ENCODE results near the gene MTUS2.

MTUS2 gene

DNA sequence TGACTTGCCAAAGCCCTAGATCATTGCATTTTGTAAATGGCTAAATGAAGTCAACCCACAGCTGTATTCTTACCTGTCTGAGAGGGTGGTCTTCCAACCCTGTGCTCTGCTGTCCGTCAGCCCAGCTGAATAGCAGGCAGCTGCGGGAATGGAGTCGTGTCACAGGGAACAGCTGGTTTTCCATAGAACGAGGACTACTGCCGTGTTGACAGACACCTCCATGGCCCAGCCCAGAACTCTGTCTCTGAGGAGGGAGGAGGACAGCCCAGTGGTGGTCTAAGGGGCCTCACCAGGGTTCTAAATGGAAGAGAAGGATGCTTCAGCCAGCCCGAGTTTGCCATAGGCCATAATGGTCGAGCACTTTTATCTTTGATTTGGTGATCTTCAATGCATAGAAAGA, 664.7 kb downstream of the MTUS2 start:
- no peak for DNase-seq (ENCODE audit: low read depth)

- DNase-seq (ENCODE audit: low read depth) = no peak
Observed at GRCh38 chr13:29486551-29486950, 666.4 kb downstream of the MTUS2 start.

DNA sequence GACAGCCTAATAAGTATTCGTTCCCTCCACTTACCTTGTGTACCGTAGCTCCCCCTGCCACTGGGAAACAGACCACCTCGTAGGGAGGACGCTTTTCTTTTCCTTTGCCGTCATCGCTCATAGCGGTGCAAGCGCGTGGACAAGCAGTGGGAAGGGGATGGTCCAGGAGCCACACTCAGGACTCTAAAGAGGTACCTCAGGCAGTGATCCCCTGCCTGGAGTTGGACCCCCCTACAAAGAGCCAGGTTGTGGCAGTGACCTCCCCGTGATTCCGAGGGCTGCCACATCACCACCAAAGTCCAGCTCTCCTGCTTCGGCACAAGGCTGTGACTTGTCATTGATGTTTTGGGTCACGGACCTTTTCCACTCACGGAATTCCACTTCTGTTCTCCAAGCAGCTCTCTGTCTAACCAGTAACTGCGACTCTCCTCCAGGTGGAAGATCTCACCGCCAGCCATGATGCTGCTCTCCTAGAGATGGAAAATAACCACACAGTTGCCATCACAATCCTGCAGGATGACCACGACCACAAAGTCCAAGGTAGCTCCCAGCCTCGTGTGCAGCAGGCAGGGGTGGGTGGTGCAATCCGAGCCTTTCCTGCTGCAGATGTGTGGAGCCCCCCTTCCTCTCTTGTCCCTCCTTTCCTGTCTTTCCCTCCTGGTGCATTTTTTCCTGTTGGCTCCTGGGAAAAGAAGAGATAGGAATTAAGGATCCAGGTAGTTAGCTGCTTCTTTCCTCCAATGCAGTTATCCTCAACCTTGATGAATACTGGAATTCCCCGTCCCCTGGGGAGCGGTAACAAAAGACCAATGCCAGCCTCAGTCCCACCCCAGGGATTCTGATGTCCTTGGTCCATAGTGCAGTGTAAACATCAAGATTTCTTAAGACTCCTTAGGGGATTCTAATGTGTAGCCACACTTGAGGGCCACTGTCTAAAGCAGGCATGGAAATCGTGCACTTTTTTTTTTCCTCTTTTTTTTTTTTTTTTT, 667.6 kb downstream of the MTUS2 start:
- DNase-seq (ENCODE audit: low read depth) = no peak

DNA sequence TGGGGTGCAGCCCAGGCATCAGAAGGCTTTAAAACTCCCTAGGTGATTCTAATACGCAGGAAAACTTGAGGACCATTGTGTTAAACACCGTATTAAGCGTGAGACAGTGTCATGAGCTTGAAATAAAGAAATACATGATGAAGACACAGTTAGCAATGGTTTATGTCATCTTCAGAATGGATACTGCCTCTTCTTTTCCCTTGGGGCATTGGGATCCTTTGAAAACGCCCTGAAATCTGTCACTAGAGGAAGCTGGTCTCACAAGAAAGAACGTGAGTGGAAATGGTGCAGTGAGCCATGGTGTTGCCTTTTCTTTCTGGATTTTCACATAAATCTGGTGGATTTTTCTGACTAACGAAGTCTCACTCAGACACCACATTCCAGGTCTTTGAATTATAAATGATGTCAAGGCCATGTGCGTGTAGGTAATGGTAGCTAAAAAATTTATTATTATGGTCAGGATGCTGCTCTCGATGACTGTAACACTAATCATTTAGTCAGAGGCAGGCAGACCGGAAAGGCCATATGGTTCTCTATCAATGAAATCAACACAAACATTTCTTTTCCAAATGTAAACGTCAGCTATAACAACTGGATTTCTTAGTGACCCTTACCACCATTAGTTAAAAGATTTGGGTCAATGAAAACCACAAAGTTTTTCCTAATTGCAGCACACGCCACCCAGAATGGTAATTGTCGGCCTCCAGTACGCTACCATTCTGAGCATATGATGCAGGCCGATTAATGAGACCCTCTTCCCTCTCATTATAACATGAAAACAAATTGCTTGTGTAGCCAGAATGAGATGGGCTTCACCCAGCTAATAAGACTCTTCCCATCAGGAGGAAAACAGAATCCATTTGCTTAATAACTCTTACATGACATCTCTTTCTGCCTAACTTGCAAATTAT, 669.8 kb downstream of the MTUS2 start:
- no peak for DNase-seq (ENCODE audit: low read depth)

GRCh38 chr13:29490561-29490885, 670.4 kb downstream of the MTUS2 start:
- DNase-seq (ENCODE audit: low read depth) = no peak

- DNase-seq (ENCODE audit: low read depth) = no peak
Observed at GRCh38 chr13:29491248-29491647, 671.1 kb downstream of the MTUS2 start.

DNA sequence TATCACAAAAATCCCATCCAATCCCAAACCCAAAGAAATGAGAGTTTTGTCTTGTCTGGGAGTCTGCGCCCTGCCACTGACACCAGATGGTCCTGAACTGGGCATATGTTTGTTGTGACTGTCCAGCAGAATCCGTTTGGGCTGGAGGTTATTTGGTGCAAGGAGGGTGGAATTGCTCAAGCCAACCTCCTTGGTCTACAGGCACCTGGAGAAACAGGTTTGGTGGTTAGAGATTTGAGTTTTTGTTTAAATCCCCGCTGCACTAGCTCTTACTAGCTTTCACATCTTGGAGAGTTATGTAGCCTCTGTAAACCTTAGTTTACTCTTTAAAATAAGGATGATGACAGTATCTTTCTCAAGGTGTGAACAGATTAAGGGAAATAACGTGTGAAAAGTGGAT, 673.7 kb downstream of the MTUS2 start:
- DNase-seq (ENCODE audit: low read depth) = no peak

DNA sequence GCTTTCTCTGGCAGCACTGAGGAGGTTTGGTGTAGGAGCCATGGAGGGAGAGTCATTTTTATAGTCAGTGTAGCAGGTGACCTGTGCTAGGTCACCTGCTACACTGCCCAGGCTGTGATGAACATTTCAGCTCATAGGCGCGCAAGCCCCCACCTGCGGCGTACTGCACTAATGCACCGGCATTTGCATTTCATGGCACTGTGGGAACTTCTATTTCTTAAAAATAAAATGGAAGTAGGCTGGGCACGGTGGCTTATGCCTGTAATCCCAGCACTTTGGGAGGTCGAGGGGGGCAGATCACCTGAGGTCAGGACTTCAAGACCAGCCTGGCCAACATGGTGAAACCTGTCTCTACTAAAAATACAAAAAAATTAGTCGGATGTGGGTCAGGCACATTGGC, 674.4 kb downstream of the MTUS2 start:
- DNase-seq (ENCODE audit: low read depth) = no peak

DNA sequence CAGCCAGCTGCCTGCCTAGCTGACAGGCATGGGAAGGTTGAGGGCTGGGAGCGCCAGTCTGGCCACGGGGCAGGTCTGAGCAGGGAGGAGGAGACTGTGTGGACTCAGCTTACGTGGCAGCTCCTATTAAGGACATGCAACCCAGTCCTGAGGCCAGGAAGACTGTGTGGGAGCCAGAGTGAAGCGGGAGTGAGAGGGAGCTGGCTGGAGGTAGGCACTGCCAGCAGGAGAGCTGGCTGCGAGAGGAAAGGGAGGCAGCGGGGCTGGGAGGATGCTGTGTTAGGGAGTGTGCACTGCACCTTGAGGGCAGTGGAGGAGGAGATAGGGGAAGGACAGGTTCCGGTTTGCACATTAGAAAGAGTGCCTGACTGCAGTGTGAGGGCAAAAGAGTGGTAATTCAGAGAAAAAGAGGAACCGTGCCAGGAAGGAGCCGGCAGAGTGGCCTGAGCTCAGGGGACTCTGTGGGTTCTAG, 676.1 kb downstream of the MTUS2 start:
- DNase-seq (ENCODE audit: low read depth) = no peak

DNA sequence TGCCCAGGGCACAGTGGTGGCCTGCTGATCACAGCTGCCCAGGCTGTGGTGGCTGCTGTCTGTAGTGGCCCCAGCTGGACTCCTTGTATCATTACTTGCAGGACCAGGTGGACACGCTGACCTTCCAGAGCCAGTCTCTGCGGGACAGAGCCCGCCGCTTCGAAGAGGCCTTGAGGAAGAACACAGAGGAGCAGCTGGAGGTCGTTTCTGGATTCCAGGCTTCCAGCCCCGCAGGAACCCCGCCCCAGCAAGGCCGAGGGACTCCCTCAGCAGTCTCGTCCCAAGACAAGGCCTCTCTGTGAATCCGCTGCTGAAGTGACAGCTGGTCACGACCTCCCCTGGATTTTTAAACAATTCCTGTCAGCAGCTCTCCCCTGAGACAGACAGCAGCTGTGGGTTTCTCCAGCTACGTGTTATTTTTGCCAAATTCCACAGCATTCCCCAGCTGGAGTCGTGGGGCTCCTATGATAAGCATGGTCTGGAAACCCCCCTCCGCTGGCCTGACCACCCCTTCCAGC, 677.1 kb downstream of the MTUS2 start:
- no peak for DNase-seq (ENCODE audit: low read depth)

GRCh38 chr13:29498426-29499040, 678.4 kb downstream of the MTUS2 start:
- no peak for DNase-seq (ENCODE audit: low read depth)

DNA sequence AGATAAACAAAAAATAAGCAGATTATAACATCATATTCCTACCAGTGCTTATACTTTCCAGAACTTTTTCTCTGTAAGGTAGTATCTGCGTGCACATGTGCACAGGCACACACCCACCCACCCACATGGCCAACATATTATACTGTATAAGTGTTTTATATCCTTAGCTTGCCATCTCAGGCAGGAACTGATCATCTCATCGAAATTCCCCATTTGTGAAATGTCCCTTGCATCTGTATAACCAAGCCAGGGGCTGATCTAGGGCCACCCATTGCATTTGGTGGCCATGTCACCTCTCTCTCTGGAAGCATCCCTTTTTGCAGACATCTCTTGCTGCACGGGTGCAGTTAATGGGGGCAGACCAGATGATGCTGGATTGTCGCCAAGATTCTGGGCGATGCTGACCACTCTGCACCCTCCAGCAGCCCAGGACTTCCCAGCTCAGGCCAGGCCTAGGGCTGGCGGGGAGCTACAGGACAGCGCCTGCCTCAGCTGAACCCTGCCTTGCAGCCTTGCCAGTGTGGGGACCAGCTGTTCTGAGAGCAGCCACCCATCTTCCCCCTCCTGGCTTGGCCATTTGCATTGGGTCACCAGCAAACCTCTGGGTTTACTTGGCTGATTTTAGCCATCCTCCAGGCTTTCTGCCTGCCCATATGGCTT, 679.5 kb downstream of the MTUS2 start:
- DNase-seq (ENCODE audit: low read depth) = no peak

GRCh38 chr13:29500386-29500785, 680.2 kb downstream of the MTUS2 start:
- no peak for DNase-seq (ENCODE audit: low read depth)

DNA sequence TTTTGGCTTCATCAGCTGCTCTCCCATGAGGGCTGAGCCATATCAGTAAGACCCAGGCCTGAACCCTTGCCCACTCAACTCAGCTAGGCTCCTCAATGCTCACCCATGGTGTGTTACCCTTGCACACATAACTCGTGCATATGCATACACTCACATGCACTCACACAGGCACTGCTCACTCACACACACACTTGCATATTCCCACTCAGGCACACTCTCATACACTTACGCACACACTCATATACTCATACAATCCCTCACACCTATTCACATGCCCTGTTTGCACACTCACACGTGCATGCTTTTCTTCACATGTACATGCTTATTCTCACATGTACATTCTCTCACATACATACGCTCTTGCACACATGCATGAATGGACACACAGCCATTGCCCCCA, 681.5 kb downstream of the MTUS2 start:
- DNase-seq (ENCODE audit: low read depth) = no peak

DNA sequence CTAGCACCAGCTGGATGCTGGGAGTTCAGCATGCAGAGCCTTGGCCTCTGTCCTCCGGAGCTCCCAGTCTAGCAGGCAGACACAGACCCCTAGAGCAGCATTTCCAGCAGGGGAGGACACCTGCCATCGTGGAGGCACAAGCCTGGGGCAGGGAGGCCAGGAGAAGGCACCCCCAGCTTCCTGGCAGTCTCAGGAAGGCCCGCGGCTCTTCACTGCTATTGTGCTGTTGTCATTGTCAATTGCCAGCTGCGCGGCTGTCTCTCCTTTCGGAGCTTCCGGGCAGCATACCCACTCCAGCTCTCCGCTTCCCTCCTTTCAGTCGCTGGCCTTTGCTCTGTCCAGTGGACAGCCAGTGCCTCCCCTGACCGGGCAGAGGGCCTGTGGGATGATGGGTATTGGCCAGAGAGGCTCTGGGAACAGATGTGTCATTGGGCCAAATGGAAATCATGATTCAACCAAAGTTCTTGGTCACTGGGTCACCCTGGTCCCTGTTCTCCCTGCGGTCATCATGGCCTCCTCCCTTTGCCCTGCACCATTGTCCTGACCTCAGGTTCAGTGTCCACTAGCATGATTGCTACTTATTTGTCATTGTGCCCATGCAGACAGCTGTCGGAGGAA, 682.4 kb downstream of the MTUS2 start:
- DNase-seq (ENCODE audit: low read depth) = no peak

GRCh38 chr13:29503041-29503837, 683.1 kb downstream of the MTUS2 start:
- no peak for DNase-seq (ENCODE audit: low read depth)

DNA sequence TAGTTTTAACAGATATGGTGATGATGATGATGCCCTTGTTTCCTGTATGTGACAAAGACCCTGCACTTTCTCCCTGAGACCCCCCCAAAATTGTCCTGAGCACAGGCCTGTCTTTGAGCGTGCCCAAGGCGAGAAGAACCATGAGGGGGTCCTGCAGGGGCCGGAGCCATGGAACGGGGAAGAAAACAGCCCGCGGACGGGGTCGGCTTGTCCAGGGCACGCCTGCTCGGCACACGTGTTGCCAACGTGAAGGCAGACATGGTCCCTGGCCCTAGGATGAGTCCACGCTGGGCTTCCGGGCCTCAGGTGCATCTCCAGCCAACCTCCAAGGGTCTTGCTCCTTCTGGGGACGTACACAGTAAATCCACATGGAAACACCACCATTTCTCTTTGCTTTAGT, 684.6 kb downstream of the MTUS2 start:
- DNase-seq (ENCODE audit: low read depth) = no peak

GRCh38 chr13:29505511-29505910, 685.4 kb downstream of the MTUS2 start:
- DNase-seq (ENCODE audit: low read depth) = no peak

- DNase-seq (ENCODE audit: low read depth) = no peak
Observed at GRCh38 chr13:29505950-29506349, 685.8 kb downstream of the MTUS2 start.

DNA sequence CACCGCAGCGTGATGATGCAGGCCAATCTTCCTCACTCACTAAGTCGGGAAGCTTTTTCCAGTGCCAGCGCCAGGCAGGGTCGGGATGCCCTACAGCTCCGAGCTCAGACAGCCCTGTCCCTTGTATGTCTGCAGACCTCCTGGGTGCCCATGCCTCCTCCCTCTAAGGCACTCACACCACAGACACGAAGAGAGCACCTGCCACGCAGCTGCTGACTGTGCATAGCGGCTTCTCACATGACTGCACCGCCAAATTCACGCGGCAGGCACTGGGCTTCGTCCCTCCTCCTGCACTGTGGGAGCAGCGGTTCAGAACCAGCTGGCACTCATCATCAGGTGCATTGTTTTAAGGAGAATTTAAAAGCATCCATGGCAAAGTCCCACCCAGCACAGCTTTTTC, 687.2 kb downstream of the MTUS2 start:
- no peak for DNase-seq (ENCODE audit: low read depth)

Data from activated T-helper 9 cell treated with anti-CD3 and anti-CD28 coated beads, Interleukin-2, amount 50 U/mL, for 16 hours (primary cell).